ENCODE results near the gene BBS5. TPM values are rescaled to one million over a fixed set of nuclear protein-coding genes. Genes with fewer than 3 reads are reported as not detected.
"Not testable (repeated sequence)": the region's sequence is repeated elsewhere in the genome, so short reads cannot be mapped to it uniquely, and the experiment has no call there.

BBS5 gene
- polyA plus RNA-seq, 4 donors = 12.6 to 15.0 (median 13.1) TPM

GRCh38 chr2:169485650-169486138, 6.4 kb downstream of the BBS5 start:
- no peak for DNase-seq (ENCODE audit: low read depth in 4 of 4, low spot score in 3 of 4)

- DNase-seq (ENCODE audit: low read depth in 4 of 4, low spot score in 3 of 4) = no peak
These were observed 7.2 kb downstream of the BBS5 start for GRCh38 chr2:169486487-169486886.

GRCh38 chr2:169490834-169491233, 11.5 kb downstream of the BBS5 start:
- DNase-seq (ENCODE audit: low read depth in 4 of 4, low spot score in 3 of 4) = no peak

- DNase-seq (ENCODE audit: low read depth in 4 of 4, low spot score in 3 of 4) = no peak
These were observed 12.1 kb downstream of the BBS5 start for GRCh38 chr2:169491378-169491777.

- DNase-seq (ENCODE audit: low read depth in 4 of 4, low spot score in 3 of 4) = no peak
These were observed 14.1 kb downstream of the BBS5 start for GRCh38 chr2:169493360-169493759.

- DNase-seq (ENCODE audit: low read depth in 4 of 4, low spot score in 3 of 4) = no peak
These were observed 16.1 kb downstream of the BBS5 start for GRCh38 chr2:169495310-169495928.

- no peak for DNase-seq (ENCODE audit: low read depth in 4 of 4, low spot score in 3 of 4)
These were observed 25.4 kb downstream of the BBS5 start for GRCh38 chr2:169504651-169505050.

GRCh38 chr2:169507698-169508097, 28.4 kb downstream of the BBS5 start:
- no peak for DNase-seq (ENCODE audit: low read depth in 4 of 4, low spot score in 3 of 4)

GRCh38 chr2:169509298-169509885, 30.1 kb downstream of the BBS5 start, which contains the start of gene KLHL41:
KLHL41 (plus strand) TSS chr2:169509702; CDS start chr2:169509779, 77 bp downstream.
- DNase-seq (ENCODE audit: low read depth in 4 of 4, low spot score in 3 of 4) = no peak

GRCh38 chr2:169509955-169510354, 30.7 kb downstream of the BBS5 start:
- no peak for DNase-seq (ENCODE audit: low read depth in 4 of 4, low spot score in 3 of 4)

GRCh38 chr2:169510496-169510895, 31.2 kb downstream of the BBS5 start:
- DNase-seq (ENCODE audit: low read depth in 4 of 4, low spot score in 3 of 4) = no peak

GRCh38 chr2:169511818-169512217, 32.5 kb downstream of the BBS5 start:
- no peak for DNase-seq (ENCODE audit: low read depth in 4 of 4, low spot score in 3 of 4)

- DNase-seq (ENCODE audit: low read depth in 4 of 4, low spot score in 3 of 4) = no peak
These were observed 33.2 kb downstream of the BBS5 start for GRCh38 chr2:169512525-169512924.

- no peak for DNase-seq (ENCODE audit: low read depth in 4 of 4, low spot score in 3 of 4)
These were observed 33.8 kb downstream of the BBS5 start for GRCh38 chr2:169513094-169513493.

- DNase-seq (ENCODE audit: low read depth in 4 of 4, low spot score in 3 of 4) = no peak
These were observed 34.6 kb downstream of the BBS5 start for GRCh38 chr2:169513926-169514325.

- not testable (repeated sequence) for DNase-seq (ENCODE audit: low read depth in 4 of 4, low spot score in 3 of 4)
These were observed 35.5 kb downstream of the BBS5 start for GRCh38 chr2:169514758-169515157.

- not testable (repeated sequence) for DNase-seq (ENCODE audit: low read depth in 4 of 4, low spot score in 3 of 4)
These were observed 37.2 kb downstream of the BBS5 start for GRCh38 chr2:169516488-169516995.

GRCh38 chr2:169520896-169521295, 41.6 kb downstream of the BBS5 start:
- DNase-seq (ENCODE audit: low read depth in 4 of 4, low spot score in 3 of 4) = no peak

GRCh38 chr2:169523681-169524080, 44.4 kb downstream of the BBS5 start:
- no peak for DNase-seq (ENCODE audit: low read depth in 4 of 4, low spot score in 3 of 4)

- no peak for DNase-seq (ENCODE audit: low read depth in 4 of 4, low spot score in 3 of 4)
These were observed 46.1 kb downstream of the BBS5 start for GRCh38 chr2:169525434-169525833.

- no peak for DNase-seq (ENCODE audit: low read depth in 4 of 4, low spot score in 3 of 4)
These were observed 47.2 kb downstream of the BBS5 start for GRCh38 chr2:169526451-169526850.

- DNase-seq (ENCODE audit: low read depth in 4 of 4, low spot score in 3 of 4) = peak in 3 of 4 donors; percentile 12 to 26 (median 18)
These were observed 49.0 kb downstream of the BBS5 start for GRCh38 chr2:169528271-169528701.

Data from right renal pelvis (tissue), 4 donors.